Gastrocnemius medialis (tissue), 4 donors: Measurements from ENCODE around the gene LAMC2.

Experiments used
- CTCF ChIP-seq, 5 experiments: fragments of 450-650 bp in 3 of 5; fragments of 200-600 bp in 2 of 5; sonication (generic) in 2 of 5; IDR thresholded peaks in 4 of 5; conservative IDR thresholded peaks in 1 of 5; 1 replicate in 4 of 5; 2 replicates in 1 of 5; pipeline ENCODE4 v1.5.1; 2016 to 2019; ENCODE audit warnings: antibody characterized with exemption in 5 of 5, mild to moderate bottlenecking in 3 of 5, moderate library complexity in 3 of 5
- POLR2A ChIP-seq, 2 donors: fragments of 450-650 bp; IDR thresholded peaks; one replicate each; pipeline ENCODE4 v1.6.1; 2017; ENCODE audit warnings: antibody characterized with exemption in 2 of 2, mild to moderate bottlenecking in 2 of 2, moderate library complexity in 2 of 2

GRCh38 chr1:183241471-183241870 lies 55.4 kb downstream of the LAMC2 start:
- TF ChIP-seq CTCF (IDR thresholded peaks at IDR 0.05 in 4 of 5, conservative IDR thresholded peaks at IDR 0.05 in 1 of 5) (no peak), POLR2A (IDR thresholded peaks at IDR 0.05) (no peak)
